ENCODE measurements around the gene LRPPRC.

DNA sequence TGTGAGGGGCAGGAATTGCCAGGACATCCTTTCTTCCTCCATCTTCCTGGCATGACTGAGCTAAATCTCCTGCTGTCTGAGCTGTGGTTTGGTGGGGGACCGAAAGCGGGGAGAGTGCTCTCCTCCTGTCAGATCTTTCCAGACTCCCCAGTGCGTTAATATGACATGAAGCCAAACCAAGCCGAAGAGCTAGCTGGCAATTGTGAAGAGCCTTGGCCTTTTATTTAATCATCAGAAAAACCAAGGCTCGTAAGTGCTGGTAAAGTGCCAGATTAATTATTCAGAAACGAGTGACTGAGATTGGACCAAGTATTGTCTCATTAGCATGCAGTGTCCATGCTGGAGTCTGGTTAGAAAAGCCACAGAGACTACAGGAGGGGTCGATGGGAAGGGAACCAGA lies 14.5 kb upstream of the LRPPRC start:
- no peak for TF ChIP-seq REST (IDR thresholded peaks at IDR 0.05; ENCODE audit: insufficient read depth in 1 of 2, low read depth in 2 of 2, low read length in 2 of 2)
- TF ChIP-seq POLR2AphosphoS5 (IDR thresholded peaks at IDR 0.05; ENCODE audit: low read depth, low read length): no peak
- no peak for TF ChIP-seq SIN3A (IDR thresholded peaks at IDR 0.05; ENCODE audit: borderline replicate concordance, insufficient read depth, low read length)
- TF ChIP-seq TAF1 (IDR thresholded peaks at IDR 0.05; ENCODE audit: borderline replicate concordance, insufficient read depth, low read length): no peak
- TF ChIP-seq FOXP2 (optimal IDR thresholded peaks at IDR 0.05; ENCODE audit: borderline replicate concordance, extremely low read depth, extremely low read length, insufficient read depth): no peak

All from PFSK-1 (cell line).